ENCODE measurements around the gene SPOCK1.

DNA sequence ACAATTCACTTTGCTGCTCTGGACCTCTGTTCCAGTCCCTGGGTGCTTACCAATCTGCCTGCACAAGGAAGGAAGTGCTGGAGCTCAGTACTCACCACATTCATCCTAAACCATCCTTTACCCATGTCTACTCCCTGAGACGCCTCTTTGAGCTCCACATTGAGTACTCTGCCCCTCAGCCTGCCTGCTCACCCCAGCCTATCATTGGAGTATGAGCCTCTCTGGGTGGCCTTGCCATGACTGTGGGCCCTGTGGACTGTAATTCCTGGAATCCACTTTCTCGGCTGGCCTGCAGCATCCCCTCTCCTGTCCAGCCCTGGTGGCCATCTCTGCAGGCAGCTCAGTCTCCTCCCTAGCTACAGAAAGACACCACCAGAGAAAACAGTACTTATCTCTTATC, 428.6 kb downstream of the SPOCK1 start:
- TF ChIP-seq, protein P1, sequence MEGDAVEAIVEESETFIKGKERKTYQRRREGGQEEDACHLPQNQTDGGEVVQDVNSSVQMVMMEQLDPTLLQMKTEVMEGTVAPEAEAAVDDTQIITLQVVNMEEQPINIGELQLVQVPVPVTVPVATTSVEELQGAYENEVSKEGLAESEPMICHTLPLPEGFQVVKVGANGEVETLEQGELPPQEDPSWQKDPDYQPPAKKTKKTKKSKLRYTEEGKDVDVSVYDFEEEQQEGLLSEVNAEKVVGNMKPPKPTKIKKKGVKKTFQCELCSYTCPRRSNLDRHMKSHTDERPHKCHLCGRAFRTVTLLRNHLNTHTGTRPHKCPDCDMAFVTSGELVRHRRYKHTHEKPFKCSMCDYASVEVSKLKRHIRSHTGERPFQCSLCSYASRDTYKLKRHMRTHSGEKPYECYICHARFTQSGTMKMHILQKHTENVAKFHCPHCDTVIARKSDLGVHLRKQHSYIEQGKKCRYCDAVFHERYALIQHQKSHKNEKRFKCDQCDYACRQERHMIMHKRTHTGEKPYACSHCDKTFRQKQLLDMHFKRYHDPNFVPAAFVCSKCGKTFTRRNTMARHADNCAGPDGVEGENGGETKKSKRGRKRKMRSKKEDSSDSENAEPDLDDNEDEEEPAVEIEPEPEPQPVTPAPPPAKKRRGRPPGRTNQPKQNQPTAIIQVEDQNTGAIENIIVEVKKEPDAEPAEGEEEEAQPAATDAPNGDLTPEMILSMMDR (conservative IDR thresholded peaks at IDR 0.05): no peak
- TF ChIP-seq EZH2 (IDR thresholded peaks at IDR 0.05; ENCODE audit: low read depth): no peak

Measured in PC-9 (cell line).